ENCODE data around the gene RANBP1. TPM values are rescaled to one million over a fixed set of nuclear protein-coding genes. Genes with fewer than 3 reads are reported as not detected.
A peak's percentile ranks its signal among the peaks of the same experiment; 100 is the strongest.

RANBP1 gene
- total and polyA plus RNA-seq, 9 of the 15 experiments (the other 6 are each of a cell fraction or from before 2014, with no cell fraction given): 162 to 2,891 (median 1,289) TPM

GRCh38 chr22:20127869-20128618 is 12.1 kb downstream of the RANBP1 start (continued):
- peak; percentile 22; the same call in 1 of the 2 replicates for TF ChIP-seq RB1 (IDR thresholded peaks at IDR 0.05; ENCODE audit: low read depth)
- no peak for TF ChIP-seq EWSR1 (IDR thresholded peaks at IDR 0.05; ENCODE audit: borderline replicate concordance, low read depth, partially characterized antibody)
- TF ChIP-seq ZNF444 (CRISPR knock-in tag; IDR thresholded peaks at IDR 0.05): no peak
- no peak for TF ChIP-seq GABPA (tag; conservative IDR thresholded peaks at IDR 0.05; ENCODE audit: low read depth)
- peak; percentile 69; the same call in 1 of the 2 replicates for TF ChIP-seq PHTF2 (CRISPR knock-in tag; IDR thresholded peaks at IDR 0.05)
- TF ChIP-seq ZBTB2 (IDR thresholded peaks at IDR 0.05): peak; percentile 40; the same call in 1 of the 2 replicates
- no peak for TF ChIP-seq ETS2 (tag; IDR thresholded peaks at IDR 0.05; ENCODE audit: borderline replicate concordance, poor library complexity, severe bottlenecking)
- no peak for TF ChIP-seq HEY1 (CRISPR knock-in tag; IDR thresholded peaks at IDR 0.05; ENCODE audit: borderline replicate concordance)
- no peak for TF ChIP-seq PRDM10 (IDR thresholded peaks at IDR 0.05; ENCODE audit: partially characterized antibody)
- no peak for TF ChIP-seq EP400 (IDR thresholded peaks at IDR 0.05)
- 0 out of 2 replicates have a peak, but pooled peaks have one; percentile 1 for TF ChIP-seq JUNB (CRISPR knock-in tag; conservative IDR thresholded peaks at IDR 0.05)
- TF ChIP-seq POLR2B (IDR thresholded peaks at IDR 0.05; ENCODE audit: low read depth, partially characterized antibody): peak; percentile 76
- no peak for TF ChIP-seq AFF1 (IDR thresholded peaks at IDR 0.05; ENCODE audit: low read depth in 1 of 2, partially characterized antibody in 2 of 2)
- TF ChIP-seq ETV5 (CRISPR knock-in tag; IDR thresholded peaks at IDR 0.05; ENCODE audit: low read depth): no peak
- no peak for TF ChIP-seq EZH2 (IDR thresholded peaks at IDR 0.05; ENCODE audit: borderline replicate concordance, low read depth, low read length)
- TF ChIP-seq ZFX (CRISPR knock-in tag; IDR thresholded peaks at IDR 0.05): no peak

Measured in K562 (cell line).